HAP-1 (cell line): ENCODE data around the gene UGT1A7.

Experiments
- DNase-seq, 2 experiments: peaks; one replicate each; pipeline ENCODE4 v3.0.0-alpha.2; 2016 to 2020; ENCODE audit warnings: low spot score in 2 of 2
- H3K27me3 ChIP-seq: fragments of 250-450 bp; sonication (Bioruptor Pico); 2 replicates; pipeline ENCODE4 v1.5.1; 2020; ENCODE audit warnings: low read depth, mild to moderate bottlenecking, moderate library complexity
- H3K36me3 ChIP-seq: fragments of 250-450 bp; sonication (Bioruptor Pico); replicated peaks from 2 replicates; pipeline ENCODE4 v1.5.1; 2020; ENCODE audit warnings: mild to moderate bottlenecking
- H3K4me1 ChIP-seq: fragments of 250-450 bp; sonication (Bioruptor Pico); 2 replicates; pipeline ENCODE4 v1.5.1; 2020; ENCODE audit warnings: mild to moderate bottlenecking
- H3K4me3 ChIP-seq: fragments of 250-450 bp; sonication (Bioruptor Pico); 2 replicates; pipeline ENCODE4 v1.5.1; 2020; ENCODE audit warnings: mild to moderate bottlenecking, moderate library complexity
- H3K9me3 ChIP-seq: fragments of 250-450 bp; sonication (Bioruptor Pico); 2 replicates; pipeline ENCODE4 v1.5.1; 2020; ENCODE audit warnings: mild to moderate bottlenecking, moderate library complexity
- in situ Hi-C: fragments of 300-500 bp; cut with MboI; formaldehyde crosslinking; loops from 3 replicates; pipeline ENCODE4 v1.14.3; 2020; ENCODE audit warnings: low sequenced_read_pairs, inconsistent platforms, mixed read lengths

The UGT1A7 gene

GRCh38 chr2:233794128-233794658, 112.5 kb downstream of the UGT1A7 start:
- Histone ChIP-seq H3K27me3 (no peaks in the 10 kb centered on the region), H3K9me3 (no peaks in the 10 kb centered on the region), H3K4me1 (no peaks in the 10 kb centered on the region), H3K4me3 (no peak overlapping the region), H3K36me3 (no peaks in the 10 kb centered on the region)
- in situ Hi-C loops: no loop called here
- no peak for DNase-seq

- no peaks in the 10 kb centered on the region for H3K27me3 ChIP-seq
- no peaks in the 10 kb centered on the region for H3K36me3 ChIP-seq
- no peak for DNase-seq
- no peaks in the 10 kb centered on the region for H3K4me1 ChIP-seq
- no peak overlapping the region for H3K4me3 ChIP-seq
- no peaks in the 10 kb centered on the region for H3K9me3 ChIP-seq
- in situ Hi-C loops: no loop called here
These were observed 114.1 kb downstream of the UGT1A7 start for GRCh38 chr2:233795735-233796171.

- H3K4me1 ChIP-seq: no peaks in the 10 kb centered on the region
- no peaks in the 10 kb centered on the region for H3K27me3 ChIP-seq
- H3K4me3 ChIP-seq: no peak overlapping the region
- H3K9me3 ChIP-seq: no peaks in the 10 kb centered on the region
- in situ Hi-C loops: no loop called here
- DNase-seq: no peak
- H3K36me3 ChIP-seq: no peaks in the 10 kb centered on the region
These were observed 114.6 kb downstream of the UGT1A7 start for GRCh38 chr2:233796254-233796653.

GRCh38 chr2:233798335-233799086, 116.8 kb downstream of the UGT1A7 start:
- no peak overlapping the region for H3K4me3 ChIP-seq

GRCh38 chr2:233799087-233799665, 117.5 kb downstream of the UGT1A7 start:
- Histone ChIP-seq H3K4me1 (no peaks in the 10 kb centered on the region), H3K27me3 (no peaks in the 10 kb centered on the region), H3K9me3 (no peaks in the 10 kb centered on the region), H3K36me3 (no peaks in the 10 kb centered on the region), H3K4me3 (no peak overlapping the region)
- in situ Hi-C loops: no loop called here
- DNase-seq: no peak

More at GRCh38 chr2:233798335-233799086, 116.8 kb downstream of the UGT1A7 start:
- no peaks in the 10 kb centered on the region for H3K4me1 ChIP-seq
- in situ Hi-C loops: no loop called here
- no peaks in the 10 kb centered on the region for H3K36me3 ChIP-seq
- no peak for DNase-seq
- no peaks in the 10 kb centered on the region for H3K27me3 ChIP-seq
- no peaks in the 10 kb centered on the region for H3K9me3 ChIP-seq

- H3K4me3 ChIP-seq: no peak overlapping the region
- in situ Hi-C loops: no loop called here
- no peaks in the 10 kb centered on the region for H3K9me3 ChIP-seq
- no peaks in the 10 kb centered on the region for H3K4me1 ChIP-seq
- no peaks in the 10 kb centered on the region for H3K27me3 ChIP-seq
- no peaks in the 10 kb centered on the region for H3K36me3 ChIP-seq
- DNase-seq: no peak
These were observed 118.0 kb downstream of the UGT1A7 start for GRCh38 chr2:233799716-233800115.

GRCh38 chr2:233800208-233800607, 118.5 kb downstream of the UGT1A7 start:
- H3K36me3 ChIP-seq: no peaks in the 10 kb centered on the region
- no peaks in the 10 kb centered on the region for H3K27me3 ChIP-seq
- H3K4me3 ChIP-seq: no peak overlapping the region
- no peaks in the 10 kb centered on the region for H3K4me1 ChIP-seq
- in situ Hi-C loops: no loop called here
- no peaks in the 10 kb centered on the region for H3K9me3 ChIP-seq
- DNase-seq: no peak

- Histone ChIP-seq H3K4me1 (no peaks in the 10 kb centered on the region), H3K27me3 (no peaks in the 10 kb centered on the region), H3K9me3 (no peaks in the 10 kb centered on the region), H3K4me3 (no peak overlapping the region), H3K36me3 (no peaks in the 10 kb centered on the region)
- in situ Hi-C loops: no loop called here
- no peak for DNase-seq
These were observed 119.8 kb downstream of the UGT1A7 start for GRCh38 chr2:233801357-233802131.

GRCh38 chr2:233802132-233802815, 120.6 kb downstream of the UGT1A7 start:
- Histone ChIP-seq H3K36me3 (no peaks in the 10 kb centered on the region), H3K4me1 (no peaks in the 10 kb centered on the region), H3K4me3 (no peak overlapping the region), H3K27me3 (no peaks in the 10 kb centered on the region), H3K9me3 (no peaks in the 10 kb centered on the region)
- no peak for DNase-seq
- in situ Hi-C loops: no loop called here

GRCh38 chr2:233803292-233803911, 121.7 kb downstream of the UGT1A7 start:
- no peaks in the 10 kb centered on the region for H3K4me1 ChIP-seq
- no peaks in the 10 kb centered on the region for H3K9me3 ChIP-seq
- no peak for DNase-seq
- H3K36me3 ChIP-seq: no peaks in the 10 kb centered on the region
- no peaks in the 10 kb centered on the region for H3K27me3 ChIP-seq
- no peak overlapping the region for H3K4me3 ChIP-seq
- in situ Hi-C loops: no loop called here

- in situ Hi-C loops: no loop called here
- Histone ChIP-seq H3K9me3 (no peaks in the 10 kb centered on the region), H3K27me3 (no peaks in the 10 kb centered on the region)
These were observed 122.3 kb downstream of the UGT1A7 start for GRCh38 chr2:233803994-233804393.

GRCh38 chr2:233807215-233807865, 125.6 kb downstream of the UGT1A7 start:
- H3K4me3 ChIP-seq: no peak overlapping the region
- in situ Hi-C loops: no loop called here
- no peaks in the 10 kb centered on the region for H3K27me3 ChIP-seq
- no peaks in the 10 kb centered on the region for H3K9me3 ChIP-seq
- no peaks in the 10 kb centered on the region for H3K4me1 ChIP-seq
- H3K36me3 ChIP-seq: no peaks in the 10 kb centered on the region
- DNase-seq: no peak

More at GRCh38 chr2:233803994-233804393, 122.3 kb downstream of the UGT1A7 start:
- Histone ChIP-seq H3K4me3 (no peak overlapping the region), H3K4me1 (no peaks in the 10 kb centered on the region), H3K36me3 (no peaks in the 10 kb centered on the region)
- DNase-seq: no peak
